IPS-15b (cell line): ENCODE data around the gene ERC2.

Source experiments
- H3K27me3 ChIP-seq: one replicate; pipeline ENCODE4 v1.6.1; 2013; ENCODE audit warnings: low read length; ENCODE audit not compliant: control insufficient read depth, insufficient read depth
- H3K36me3 ChIP-seq: one replicate; pipeline ENCODE4 v1.6.1; 2013; ENCODE audit warnings: low read length; ENCODE audit not compliant: control insufficient read depth, insufficient read depth
- H3K4me1 ChIP-seq: one replicate; pipeline ENCODE4 v1.6.1; 2013; ENCODE audit warnings: mild to moderate bottlenecking, low read length; ENCODE audit not compliant: control insufficient read depth, insufficient read depth
- H3K4me3 ChIP-seq: one replicate; pipeline ENCODE4 v1.5.1; 2013; ENCODE audit warnings: low read depth, low read length
- H3K9ac ChIP-seq: one replicate; pipeline ENCODE4 v1.6.1; 2013; ENCODE audit warnings: low read depth, mild to moderate bottlenecking, low read length
- H3K9me3 ChIP-seq: one replicate; pipeline ENCODE4 v1.6.1; 2013; ENCODE audit warnings: mild to moderate bottlenecking, low read length; ENCODE audit not compliant: control insufficient read depth, insufficient read depth

ERC2 gene

DNA sequence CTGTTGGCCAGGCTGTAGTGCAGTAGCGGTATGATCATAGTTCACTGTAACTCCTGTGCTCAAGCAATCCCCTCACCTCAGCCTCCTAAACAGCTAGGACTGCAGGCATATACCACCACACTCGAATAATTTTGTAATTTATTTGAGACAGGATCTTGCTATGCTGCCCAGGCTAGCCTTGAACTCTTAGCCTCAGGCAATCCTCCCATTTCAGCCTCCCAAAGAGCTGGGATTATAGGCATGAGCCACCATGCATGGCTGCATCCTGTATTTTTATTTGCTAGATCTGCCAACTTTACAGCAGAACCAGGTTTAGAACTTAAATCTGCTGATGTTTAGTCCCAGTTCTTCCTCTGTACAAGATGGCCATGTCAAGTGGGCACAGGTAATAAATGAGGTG, 69.6 kb downstream of the ERC2 start:
- Histone ChIP-seq H3K27me3 (no peaks in the 10 kb centered on the region), H3K4me1 (no peaks in the 10 kb centered on the region), H3K36me3 (no peaks in the 10 kb centered on the region), H3K9ac (no peak overlapping the region), H3K9me3 (no peaks in the 10 kb centered on the region), H3K4me3 (no peak overlapping the region)

- H3K9ac ChIP-seq, result no peak overlapping the region
- no peaks in the 10 kb centered on the region for H3K27me3 ChIP-seq
- H3K4me3 ChIP-seq, result no peak overlapping the region
Measured at GRCh38 chr3:56397798-56398197, 70.5 kb downstream of the ERC2 start.

DNA sequence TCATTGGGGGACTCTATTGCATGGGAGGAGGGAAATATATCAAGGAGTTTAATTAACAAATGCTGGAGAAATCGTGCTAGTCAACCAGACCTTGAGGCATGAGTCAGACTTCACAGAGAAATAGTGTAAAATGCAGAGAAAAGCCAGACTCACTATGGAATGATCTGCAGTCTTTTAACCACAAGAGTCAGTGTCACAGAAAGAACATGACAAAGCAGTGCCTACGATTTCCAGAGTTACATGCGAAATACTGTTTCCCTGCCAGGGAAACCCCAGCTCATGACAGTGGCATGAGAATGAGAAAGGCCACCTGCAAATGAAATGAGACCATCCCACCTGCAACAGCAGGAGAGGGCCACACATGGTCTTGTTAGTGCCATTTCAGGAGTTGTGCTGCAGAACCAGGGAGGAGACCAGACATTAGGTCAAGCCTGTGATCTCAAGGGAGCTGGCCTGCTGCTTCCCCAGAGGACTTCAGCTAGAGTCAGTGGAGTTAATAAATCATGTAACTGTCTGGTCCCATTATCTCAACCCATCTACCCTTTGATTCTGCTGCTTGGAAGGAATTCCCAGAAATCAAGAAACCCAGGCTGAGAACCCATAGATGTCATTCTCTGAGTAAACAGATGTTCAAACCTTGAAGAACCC, 79.0 kb downstream of the ERC2 start:
- Histone ChIP-seq H3K27me3 (no peaks in the 10 kb centered on the region), H3K4me1 (no peaks in the 10 kb centered on the region), H3K9me3 (no peaks in the 10 kb centered on the region), H3K36me3 (no peaks in the 10 kb centered on the region), H3K4me3 (no peak overlapping the region), H3K9ac (no peak overlapping the region)

More at GRCh38 chr3:56397798-56398197, 70.5 kb downstream of the ERC2 start:
- Histone ChIP-seq H3K9me3 (no peaks in the 10 kb centered on the region), H3K4me1 (no peaks in the 10 kb centered on the region), H3K36me3 (no peaks in the 10 kb centered on the region)

DNA sequence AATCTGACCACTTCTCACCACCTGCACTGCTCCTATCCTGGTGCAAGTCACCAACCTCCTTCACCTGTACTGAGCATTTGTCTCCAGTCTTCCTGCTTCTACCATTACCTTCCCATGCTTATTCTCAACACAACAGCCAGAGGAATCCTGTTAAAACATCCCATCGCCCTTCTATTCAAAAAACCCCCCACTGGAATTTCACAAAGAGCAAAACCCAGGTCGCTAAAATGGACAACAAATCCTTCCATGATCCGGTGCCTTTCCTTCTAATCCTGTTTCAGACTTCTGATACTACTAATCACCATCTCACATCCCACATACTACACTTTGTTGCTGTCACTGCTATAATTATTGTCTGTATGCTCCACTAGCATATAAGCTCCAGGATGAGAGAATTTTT, 85.2 kb downstream of the ERC2 start:
- Histone ChIP-seq H3K4me3 (no peak overlapping the region), H3K36me3 (no peaks in the 10 kb centered on the region), H3K27me3 (no peaks in the 10 kb centered on the region), H3K9ac (no peak overlapping the region), H3K9me3 (no peaks in the 10 kb centered on the region), H3K4me1 (no peaks in the 10 kb centered on the region)

GRCh38 chr3:56379723-56380287, 88.5 kb downstream of the ERC2 start:
- no peaks in the 10 kb centered on the region for H3K4me1 ChIP-seq
- no peak overlapping the region for H3K9ac ChIP-seq
- H3K36me3 ChIP-seq, result no peaks in the 10 kb centered on the region
- H3K9me3 ChIP-seq, result peaks cover 4% of the 10 kb centered on the region
- H3K27me3 ChIP-seq, result no peaks in the 10 kb centered on the region
- no peak overlapping the region for H3K4me3 ChIP-seq

GRCh38 chr3:56375654-56376053, 92.6 kb downstream of the ERC2 start:
- Histone ChIP-seq H3K4me3 (no peak overlapping the region), H3K4me1 (no peaks in the 10 kb centered on the region), H3K27me3 (no peaks in the 10 kb centered on the region), H3K36me3 (no peaks in the 10 kb centered on the region), H3K9ac (no peak overlapping the region), H3K9me3 (peaks cover 4% of the 10 kb centered on the region)

GRCh38 chr3:56373386-56373785, 94.9 kb downstream of the ERC2 start:
- Histone ChIP-seq H3K4me1 (no peaks in the 10 kb centered on the region), H3K4me3 (no peak overlapping the region), H3K27me3 (no peaks in the 10 kb centered on the region), H3K36me3 (no peaks in the 10 kb centered on the region), H3K9ac (no peak overlapping the region), H3K9me3 (peaks cover 4% of the 10 kb centered on the region)

DNA sequence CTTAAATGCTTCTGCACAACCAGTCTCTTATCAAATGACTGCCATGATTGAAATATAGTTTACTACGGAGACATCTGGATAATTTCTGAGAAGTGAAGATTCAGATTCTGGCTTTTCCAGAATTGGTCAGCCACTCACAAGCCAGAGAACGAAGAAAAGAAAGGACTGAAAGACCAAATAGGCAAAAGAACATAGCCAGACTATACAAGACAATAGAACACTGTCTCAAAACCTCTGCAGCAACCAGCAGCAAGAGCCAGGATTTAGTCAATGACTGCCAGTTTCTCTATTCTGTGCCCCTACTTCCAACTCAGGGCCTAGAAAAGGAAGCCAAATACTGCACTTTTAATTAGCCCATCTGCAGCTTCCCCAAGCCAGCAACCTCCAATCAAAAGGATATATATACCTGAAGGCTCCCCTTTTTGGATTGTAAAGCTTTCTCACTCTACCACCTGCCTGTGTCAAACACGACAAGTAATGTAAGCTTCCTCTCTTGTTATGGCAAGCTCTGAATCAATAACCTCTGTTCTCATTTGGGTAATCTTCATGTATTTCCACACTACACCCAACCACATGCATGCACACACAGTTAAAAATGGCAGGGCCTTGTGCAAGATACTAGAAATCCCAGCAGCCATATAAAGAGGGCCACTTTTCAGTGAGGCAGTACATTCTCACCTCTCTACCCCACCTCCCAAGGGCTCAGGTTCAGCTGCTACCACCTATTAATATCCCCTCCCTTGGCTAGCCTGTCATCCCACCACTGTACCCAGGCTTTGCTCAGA, 97.1 kb downstream of the ERC2 start:
- Histone ChIP-seq H3K9ac (no peak overlapping the region), H3K9me3 (peaks cover 4% of the 10 kb centered on the region), H3K27me3 (no peaks in the 10 kb centered on the region), H3K4me1 (no peaks in the 10 kb centered on the region), H3K36me3 (no peaks in the 10 kb centered on the region), H3K4me3 (no peak overlapping the region)

GRCh38 chr3:56369914-56370313, 98.4 kb downstream of the ERC2 start:
- no peaks in the 10 kb centered on the region for H3K27me3 ChIP-seq
- H3K9ac ChIP-seq, result no peak overlapping the region
- H3K36me3 ChIP-seq, result no peaks in the 10 kb centered on the region
- no peaks in the 10 kb centered on the region for H3K9me3 ChIP-seq
- H3K4me3 ChIP-seq, result no peak overlapping the region
- no peaks in the 10 kb centered on the region for H3K4me1 ChIP-seq

GRCh38 chr3:56368846-56369245, 99.4 kb downstream of the ERC2 start:
- H3K36me3 ChIP-seq, result no peaks in the 10 kb centered on the region
- H3K4me1 ChIP-seq, result no peaks in the 10 kb centered on the region
- no peak overlapping the region for H3K9ac ChIP-seq
- no peaks in the 10 kb centered on the region for H3K27me3 ChIP-seq
- no peaks in the 10 kb centered on the region for H3K9me3 ChIP-seq
- no peak overlapping the region for H3K4me3 ChIP-seq

GRCh38 chr3:56366641-56367162, 101.6 kb downstream of the ERC2 start:
- H3K9ac ChIP-seq, result no peak overlapping the region
- no peaks in the 10 kb centered on the region for H3K27me3 ChIP-seq
- no peaks in the 10 kb centered on the region for H3K4me1 ChIP-seq
- H3K4me3 ChIP-seq, result no peak overlapping the region
- no peaks in the 10 kb centered on the region for H3K36me3 ChIP-seq
- no peaks in the 10 kb centered on the region for H3K9me3 ChIP-seq
